Cardiac ventricle fibroblast (primary cell): ENCODE data around the gene THG1L. TPM values are rescaled to one million over a fixed set of nuclear protein-coding genes. Genes with fewer than 3 reads are reported as not detected.

Experiments used
- total RNA-seq: library from RNA; depleted of rRNA; stranded (reverse); fragments of >200 nt; gene quantifications from 2 replicates; pipeline ENCODE4 v1.2.3, GENCODE V29; 2015

The THG1L gene
- total RNA-seq = 9.7 and 10.7 TPM in 2 replicates

GRCh38 chr5:157731272-157732129 is at the start of gene THG1L:
TSS of gene THG1L (plus strand) at chr5:157731420. CDS start at chr5:157731441, 21 bp downstream.

GRCh38 chr5:157743163-157744050 is 12.2 kb downstream of the THG1L start, which contains the start of gene LSM11:
TSS of gene LSM11 (plus strand) at chr5:157743712. CDS start at chr5:157743751, 39 bp downstream.

Other genes with a start within 250 kb of the THG1L start
- gene ADAM19, start 155.6 kb upstream of the THG1L start, total RNA-seq = 8.0 and 8.8 TPM in 2 replicates
- not detected in 2 replicates for gene SOX30, start 79.0 kb upstream of the THG1L start, total RNA-seq
- gene C5orf52, start 59.9 kb upstream of the THG1L start, total RNA-seq = not detected in 2 replicates
- 2.5 and 2.6 TPM in 2 replicates for gene LSM11, start 12.3 kb downstream of the THG1L start, total RNA-seq
- 42.4 and 50.2 TPM in 2 replicates for gene CLINT1, start 127.7 kb downstream of the THG1L start, total RNA-seq